Measurements from ENCODE around the gene STEAP2. TPM values are rescaled to one million over a fixed set of nuclear protein-coding genes. Genes with fewer than 3 reads are reported as not detected.

Gene STEAP2
- total RNA-seq, 4 donors from 2014 or later: 0.20 to 3.5 (median 1.2) TPM

GRCh38 chr7:90173127-90173844, 38.3 kb upstream of the STEAP2 start:
- no peaks in the 10 kb centered on the region for H3K36me3 ChIP-seq
- DNase-seq: no peak
- no peak overlapping the region for H3K4me3 ChIP-seq
- intact Hi-C loops (cut with DNase I; ENCODE audit: low total_unique reads): no loop called here
- H3K27me3 ChIP-seq: no peaks in the 10 kb centered on the region
- ATAC-seq: no peak
- in situ Hi-C loops (cut with MboI; ENCODE audit: low sequenced_read_pairs in 4 of 4): loop anchor here in 2 of 4 donors (25.0 kb wide), 2 partner anchors 89 to 264 kb away; no protein-coding TSS in a partner anchor
- no peak overlapping the region for H3K27ac ChIP-seq
- TF ChIP-seq CTCF (IDR thresholded peaks at IDR 0.05 in 4 of 5, conservative IDR thresholded peaks at IDR 0.05 in 1 of 5) (no peak), POLR2A (IDR thresholded peaks at IDR 0.05) (no peak)
- H3K4me1 ChIP-seq: no peaks in the 10 kb centered on the region
- no peaks in the 10 kb centered on the region for H3K9me3 ChIP-seq

GRCh38 chr7:90175667-90176066, 35.9 kb upstream of the STEAP2 start:
- no peak for DNase-seq
- Histone ChIP-seq H3K9me3 (no peaks in the 10 kb centered on the region), H3K4me3 (no peak overlapping the region), H3K27ac (no peak overlapping the region), H3K36me3 (no peaks in the 10 kb centered on the region), H3K27me3 (no peaks in the 10 kb centered on the region), H3K4me1 (no peaks in the 10 kb centered on the region)
- in situ Hi-C loops (cut with MboI; ENCODE audit: low sequenced_read_pairs in 4 of 4): no loop called here
- TF ChIP-seq CTCF (IDR thresholded peaks at IDR 0.05 in 4 of 5, conservative IDR thresholded peaks at IDR 0.05 in 1 of 5) (no peak), POLR2A (IDR thresholded peaks at IDR 0.05) (no peak)
- intact Hi-C loops (cut with DNase I; ENCODE audit: low total_unique reads): no loop called here
- ATAC-seq: no peak

- no peak for TF ChIP-seq POLR2A (IDR thresholded peaks at IDR 0.05)
- no peak for TF ChIP-seq CTCF (IDR thresholded peaks at IDR 0.05 in 4 of 5, conservative IDR thresholded peaks at IDR 0.05 in 1 of 5)
- Histone ChIP-seq H3K9me3 (no peaks in the 10 kb centered on the region), H3K36me3 (no peaks in the 10 kb centered on the region), H3K27ac (no peak overlapping the region), H3K4me3 (no peak overlapping the region), H3K27me3 (no peaks in the 10 kb centered on the region), H3K4me1 (no peaks in the 10 kb centered on the region)
- in situ Hi-C loops (cut with MboI; ENCODE audit: low sequenced_read_pairs in 4 of 4): no loop called here
- ATAC-seq (no peak), DNase-seq (no peak)
- intact Hi-C loops (cut with DNase I; ENCODE audit: low total_unique reads): no loop called here
Measured at GRCh38 chr7:90176195-90176594, 35.3 kb upstream of the STEAP2 start.

GRCh38 chr7:90178166-90178565, 33.4 kb upstream of the STEAP2 start:
- Histone ChIP-seq H3K36me3 (no peaks in the 10 kb centered on the region), H3K27me3 (no peaks in the 10 kb centered on the region), H3K4me1 (no peaks in the 10 kb centered on the region), H3K27ac (no peak overlapping the region), H3K4me3 (no peak overlapping the region), H3K9me3 (no peaks in the 10 kb centered on the region)
- intact Hi-C loops (cut with DNase I; ENCODE audit: low total_unique reads) (no loop called here), in situ Hi-C loops (cut with MboI; ENCODE audit: low sequenced_read_pairs in 4 of 4) (no loop called here)
- TF ChIP-seq POLR2A (IDR thresholded peaks at IDR 0.05) (no peak), CTCF (IDR thresholded peaks at IDR 0.05 in 4 of 5, conservative IDR thresholded peaks at IDR 0.05 in 1 of 5) (no peak)
- DNase-seq (no peak), ATAC-seq (no peak)
